ENCODE measurements around the gene MAP4.

- TF ChIP-seq CTCF (IDR thresholded peaks at IDR 0.05; ENCODE audit: low read depth, low read length, missing input control) (no peak), FOXA1 (IDR thresholded peaks at IDR 0.05) (no peak), RAD21 (IDR thresholded peaks at IDR 0.05) (no peak), MAX (IDR thresholded peaks at IDR 0.05) (no peak)
Observed at GRCh38 chr3:48030188-48030587, 14.0 kb upstream of the MAP4 start.

Measured in liver (tissue), 3 donors.